ENCODE results near the gene OSBP.
"Not testable (repeated sequence)": the region's sequence is repeated elsewhere in the genome, so short reads cannot be mapped to it uniquely, and the experiment has no call there.

The OSBP gene

GRCh38 chr11:59615637-59616395, at the start of gene OSBP:
Gene OSBP (minus strand): TSS chr11:59615774. CDS start chr11:59615664, 110 bp downstream.
- peak; percentile 100 for DNase-seq (ENCODE audit: low spot score)

GRCh38 chr11:59660621-59661020, 45.0 kb upstream of the OSBP start:
- DNase-seq (ENCODE audit: low spot score): no peak

GRCh38 chr11:59659981-59660380, 44.4 kb upstream of the OSBP start:
- DNase-seq (ENCODE audit: low spot score): no peak

- no peak for DNase-seq (ENCODE audit: low spot score)
Measured at GRCh38 chr11:59658036-59658435, 42.5 kb upstream of the OSBP start.

GRCh38 chr11:59654893-59655292, 39.3 kb upstream of the OSBP start:
- no peak for DNase-seq (ENCODE audit: low spot score)

- no peak for DNase-seq (ENCODE audit: low spot score)
Measured at GRCh38 chr11:59647245-59647980, 31.8 kb upstream of the OSBP start.

GRCh38 chr11:59644528-59644927, 29.0 kb upstream of the OSBP start:
- no peak for DNase-seq (ENCODE audit: low spot score)

GRCh38 chr11:59643390-59643789, 27.8 kb upstream of the OSBP start:
- DNase-seq (ENCODE audit: low spot score): no peak

GRCh38 chr11:59641156-59641555, 25.6 kb upstream of the OSBP start:
- DNase-seq (ENCODE audit: low spot score): no peak

- DNase-seq (ENCODE audit: low spot score): no peak
Measured at GRCh38 chr11:59630493-59630892, 14.9 kb upstream of the OSBP start.

GRCh38 chr11:59629996-59630395, 14.4 kb upstream of the OSBP start:
- DNase-seq (ENCODE audit: low spot score): no peak

GRCh38 chr11:59626969-59627368, 11.4 kb upstream of the OSBP start:
- DNase-seq (ENCODE audit: low spot score): not testable (repeated sequence)

- no peak for DNase-seq (ENCODE audit: low spot score)
Measured at GRCh38 chr11:59625703-59626102, 10.1 kb upstream of the OSBP start.

GRCh38 chr11:59617876-59618275, 2.3 kb upstream of the OSBP start:
- no peak for DNase-seq (ENCODE audit: low spot score)

- no peak for DNase-seq (ENCODE audit: low spot score)
Measured at GRCh38 chr11:59616396-59616982, 915 bp upstream of the OSBP start.

GRCh38 chr11:59615120-59615636, 396 bp downstream of the OSBP start:
- DNase-seq (ENCODE audit: low spot score): peak; percentile 56

- peak; percentile 15 for DNase-seq (ENCODE audit: low spot score)
Measured at GRCh38 chr11:59614277-59615119, 1.1 kb downstream of the OSBP start.

- no peak for DNase-seq (ENCODE audit: low spot score)
Measured at GRCh38 chr11:59611570-59612565, 3.7 kb downstream of the OSBP start.

GRCh38 chr11:59610289-59610688, 5.3 kb downstream of the OSBP start:
- DNase-seq (ENCODE audit: low spot score): no peak

GRCh38 chr11:59607703-59608454, 7.7 kb downstream of the OSBP start:
- no peak for DNase-seq (ENCODE audit: low spot score)
